ENCODE measurements around the gene ZSCAN29.
A peak's percentile ranks its signal among the peaks of the same experiment; 100 is the strongest.
"Not testable (repeated sequence)": the region's sequence is repeated elsewhere in the genome, so short reads cannot be mapped to it uniquely, and the experiment has no call there.

The ZSCAN29 gene

GRCh38 chr15:43370975-43371974, at the start of gene ZSCAN29, which contains the start of gene TUBGCP4:
Gene ZSCAN29, minus strand, starts transcription at chr15:43371043. Its CDS starts 1,130 bp downstream, at chr15:43369913.
Gene TUBGCP4, plus strand, starts transcription at chr15:43371101. Its CDS starts 254 bp downstream, at chr15:43371355.
- peak; percentile 61 for DNase-seq

- DNase-seq: no peak
These were observed 49.6 kb upstream of the ZSCAN29 start for GRCh38 chr15:43420435-43420834.

- no peak for DNase-seq
These were observed 43.4 kb upstream of the ZSCAN29 start for GRCh38 chr15:43414196-43414595.

GRCh38 chr15:43412096-43412495, 41.3 kb upstream of the ZSCAN29 start:
- no peak for DNase-seq

GRCh38 chr15:43410572-43411214, 39.9 kb upstream of the ZSCAN29 start:
- DNase-seq: no peak

- no peak for DNase-seq
These were observed 37.9 kb upstream of the ZSCAN29 start for GRCh38 chr15:43408789-43409188.

- no peak for DNase-seq
These were observed 36.0 kb upstream of the ZSCAN29 start for GRCh38 chr15:43406808-43407207.

- no peak for DNase-seq
These were observed 35.3 kb upstream of the ZSCAN29 start for GRCh38 chr15:43406189-43406588.

GRCh38 chr15:43404130-43404529, 33.3 kb upstream of the ZSCAN29 start:
- DNase-seq: no peak

GRCh38 chr15:43403616-43404015, 32.8 kb upstream of the ZSCAN29 start:
- no peak for DNase-seq

GRCh38 chr15:43402255-43402654, 31.4 kb upstream of the ZSCAN29 start:
- no peak for DNase-seq

- not testable (repeated sequence) for DNase-seq
These were observed 22.7 kb upstream of the ZSCAN29 start for GRCh38 chr15:43393592-43393991.

- DNase-seq: no peak
These were observed 19.9 kb upstream of the ZSCAN29 start for GRCh38 chr15:43390723-43391122.

GRCh38 chr15:43383070-43383469, 12.2 kb upstream of the ZSCAN29 start:
- DNase-seq: no peak

GRCh38 chr15:43382310-43382709, 11.5 kb upstream of the ZSCAN29 start:
- no peak for DNase-seq

- DNase-seq: no peak
These were observed 7.8 kb upstream of the ZSCAN29 start for GRCh38 chr15:43378601-43379000.

- DNase-seq: peak; percentile 16
These were observed 5.3 kb upstream of the ZSCAN29 start for GRCh38 chr15:43376017-43376705.

GRCh38 chr15:43370310-43370974, 401 bp downstream of the ZSCAN29 start:
- DNase-seq: no peak

GRCh38 chr15:43361313-43361903, 9.4 kb downstream of the ZSCAN29 start:
- DNase-seq: no peak

- DNase-seq: no peak
These were observed 10.0 kb downstream of the ZSCAN29 start for GRCh38 chr15:43360821-43361220.

GRCh38 chr15:43352693-43353382, 18.0 kb downstream of the ZSCAN29 start:
- DNase-seq: no peak

GRCh38 chr15:43347114-43347513, 23.7 kb downstream of the ZSCAN29 start:
- no peak for DNase-seq
